Upper lobe of left lung (tissue), 4 donors: ENCODE measurements around the gene DRGX.

Experiments used
- CTCF ChIP-seq, 6 experiments: fragments of 450-650 bp in 4 of 6; fragments of 200-600 bp in 2 of 6; sonication (generic) in 2 of 6; IDR thresholded peaks; one replicate each; pipeline ENCODE4 v1.5.1; 2016 to 2019; ENCODE audit warnings: antibody characterized with exemption in 6 of 6
- EP300 ChIP-seq, 4 donors: sonication (generic); formaldehyde crosslinking; IDR thresholded peaks; one replicate each; pipeline ENCODE4 v1.5.1; 2017; ENCODE audit warnings: antibody characterized with exemption in 4 of 4, control low read depth in 2 of 4
- POLR2A ChIP-seq, 4 donors: fragments of 450-650 bp; IDR thresholded peaks; one replicate each; pipeline ENCODE4 v1.5.1; 2016 to 2017; ENCODE audit warnings: antibody characterized with exemption in 4 of 4, mild to moderate bottlenecking in 2 of 4
- POLR2AphosphoS5 ChIP-seq, 2 donors: sonication (generic); formaldehyde crosslinking; IDR thresholded peaks; one replicate each; pipeline ENCODE4 v1.5.1; 2017; ENCODE audit warnings: antibody characterized with exemption in 2 of 2

- TF ChIP-seq CTCF (IDR thresholded peaks at IDR 0.05) (no peak), POLR2AphosphoS5 (IDR thresholded peaks at IDR 0.05) (no peak), EP300 (IDR thresholded peaks at IDR 0.05) (no peak), POLR2A (IDR thresholded peaks at IDR 0.05) (no peak)
These were observed 18.6 kb upstream of the DRGX start for GRCh38 chr10:49414496-49414895.
